ENCODE measurements around the gene MDM4.

MDM4 gene

GRCh38 chr1:204581759-204582158, 65.6 kb downstream of the MDM4 start:
- no peak for DNase-seq

GRCh38 chr1:204583909-204584632, 67.9 kb downstream of the MDM4 start:
- DNase-seq: no peak

GRCh38 chr1:204584699-204585372, 68.6 kb downstream of the MDM4 start:
- DNase-seq: peak; percentile 22

GRCh38 chr1:204587621-204588020, 71.4 kb downstream of the MDM4 start:
- no peak for DNase-seq

GRCh38 chr1:204588826-204589225, 72.6 kb downstream of the MDM4 start:
- DNase-seq: no peak

GRCh38 chr1:204589409-204590038, 73.3 kb downstream of the MDM4 start:
- no peak for DNase-seq

GRCh38 chr1:204591473-204592090, 75.4 kb downstream of the MDM4 start:
- DNase-seq: no peak

GRCh38 chr1:204592246-204592948, 76.2 kb downstream of the MDM4 start:
- DNase-seq: no peak

- DNase-seq: no peak
Observed at GRCh38 chr1:204598319-204598969, 82.2 kb downstream of the MDM4 start.

- no peak for DNase-seq
Observed at GRCh38 chr1:204599098-204599497, 82.9 kb downstream of the MDM4 start.

GRCh38 chr1:204599596-204599995, 83.4 kb downstream of the MDM4 start:
- DNase-seq: no peak

GRCh38 chr1:204600203-204600602, 84.0 kb downstream of the MDM4 start:
- DNase-seq: no peak

GRCh38 chr1:204600968-204601367, 84.8 kb downstream of the MDM4 start:
- DNase-seq: no peak

- no peak for DNase-seq
Observed at GRCh38 chr1:204602111-204602579, 85.9 kb downstream of the MDM4 start.

- no peak for DNase-seq
Observed at GRCh38 chr1:204602871-204603542, 86.8 kb downstream of the MDM4 start.

- DNase-seq: no peak
Observed at GRCh38 chr1:204605791-204606190, 89.6 kb downstream of the MDM4 start.

All from NCI-H510A treated with DMSO at 0.1 percent for 48 hours (cell line).